CD14-positive monocyte (primary cell): ENCODE results near the gene RIC3. TPM values are rescaled to one million over a fixed set of nuclear protein-coding genes. Genes with fewer than 3 reads are reported as not detected.

Experiments used
- DNase-seq, 3 donors: peaks; one replicate each; pipeline ENCODE4 v3.0.0-alpha.2; 2011 to 2022
- H2AFZ ChIP-seq: 2 replicates; pipeline ENCODE4 v1.6.0; 2012; ENCODE audit warnings: mild to moderate bottlenecking, low read depth, low read length, inconsistent platforms; ENCODE audit not compliant: insufficient read depth, poor library complexity, severe bottlenecking
- H3K27ac ChIP-seq, 2 donors: 1 replicate in 1 of 2; 2 replicates in 1 of 2; pipeline ENCODE4 v1.5.1; 2012 to 2013; ENCODE audit warnings: low read length in 2 of 2, control low read depth in 1 of 2, inconsistent platforms in 1 of 2, low read depth in 1 of 2, mild to moderate bottlenecking in 1 of 2
- H3K27me3 ChIP-seq, 2 donors: one replicate each; pipeline versions ENCODE4 v1.6.0 to v1.6.1; 2011 to 2013; ENCODE audit warnings: low read length in 2 of 2; ENCODE audit not compliant: control insufficient read depth in 2 of 2, insufficient read depth in 2 of 2
- H3K36me3 ChIP-seq, 2 donors: replicated peaks in 1 of 2; 1 replicate in 1 of 2; 2 replicates in 1 of 2; pipeline versions ENCODE4 v1.5.1 to v1.6.1; 2012 to 2013; ENCODE audit warnings: low read length in 2 of 2, control low read depth in 1 of 2, inconsistent platforms in 1 of 2, mild to moderate bottlenecking in 1 of 2; ENCODE audit not compliant: insufficient read depth in 2 of 2, control insufficient read depth in 1 of 2
- H3K4me1 ChIP-seq, 2 donors: 1 replicate in 1 of 2; 2 replicates in 1 of 2; pipeline versions ENCODE4 v1.5.1 to v1.6.1; 2012 to 2013; ENCODE audit warnings: low read length in 2 of 2, control low read depth in 1 of 2, inconsistent platforms in 1 of 2, mild to moderate bottlenecking in 1 of 2, moderate library complexity in 1 of 2; ENCODE audit not compliant: insufficient read depth in 2 of 2, control insufficient read depth in 1 of 2
- H3K4me2 ChIP-seq: replicated peaks from 2 replicates; pipeline ENCODE3; 2012; ENCODE audit warnings: low read length, moderate library complexity, mild to moderate bottlenecking; ENCODE audit not compliant: poor library complexity, severe bottlenecking; ENCODE audit errors: extremely low read depth
- H3K4me3 ChIP-seq, 3 experiments: fragments of 200-600 bp in 1 of 3; sonication (generic) in 1 of 3; replicated peaks in 1 of 3; 1 replicate in 2 of 3; 2 replicates in 1 of 3; pipeline ENCODE4 v1.5.1; 2011 to 2013; ENCODE audit warnings: low read length in 3 of 3, mild to moderate bottlenecking in 3 of 3, control low read depth in 2 of 3, low read depth in 2 of 3, inconsistent platforms in 1 of 3, moderate library complexity in 1 of 3
- H3K79me2 ChIP-seq: 2 replicates; pipeline ENCODE4 v1.6.0; 2012; ENCODE audit warnings: mild to moderate bottlenecking, control low read depth, inconsistent platforms, low read length, moderate library complexity; ENCODE audit not compliant: insufficient read depth
- H3K9ac ChIP-seq: 2 replicates; pipeline ENCODE4 v1.6.0; 2017; ENCODE audit warnings: low read length, mild to moderate bottlenecking; ENCODE audit not compliant: insufficient read depth, poor library complexity, severe bottlenecking
- H3K9me3 ChIP-seq, 2 donors: replicated peaks in 1 of 2; 1 replicate in 1 of 2; 2 replicates in 1 of 2; pipeline versions ENCODE4 v1.5.1 to v1.6.1; 2012 to 2013; ENCODE audit warnings: low read length in 2 of 2, control low read depth in 1 of 2; ENCODE audit not compliant: control insufficient read depth in 1 of 2, insufficient read depth in 1 of 2
- H4K20me1 ChIP-seq: 2 replicates; pipeline ENCODE4 v1.6.0; 2012; ENCODE audit warnings: mild to moderate bottlenecking, low read length, control low read depth, moderate library complexity; ENCODE audit not compliant: insufficient read depth
- H3K27ac Mint-ChIP-seq, 7 donors: one replicate each; pipeline ENCODE4 v1.8.0; 2020; ENCODE audit warnings: mild to moderate bottlenecking in 7 of 7, mixed read lengths in 7 of 7, moderate library complexity in 6 of 7, inconsistent platforms in 2 of 7
- H3K27me3 Mint-ChIP-seq, 3 donors: one replicate each; pipeline ENCODE4 v1.8.0; 2021 to 2022; ENCODE audit warnings: low read depth in 3 of 3, mild to moderate bottlenecking in 3 of 3, mixed read lengths in 3 of 3, moderate library complexity in 3 of 3, inconsistent platforms in 1 of 3
- H3K36me3 Mint-ChIP-seq, 2 donors: one replicate each; pipeline ENCODE4 v1.8.0; 2020; ENCODE audit warnings: mixed read lengths in 2 of 2, inconsistent platforms in 1 of 2, mild to moderate bottlenecking in 1 of 2
- H3K4me1 Mint-ChIP-seq: one replicate; pipeline ENCODE4 v1.8.0; 2020; ENCODE audit warnings: mild to moderate bottlenecking, mixed read lengths
- H3K4me3 Mint-ChIP-seq, 2 donors: one replicate each; pipeline ENCODE4 v1.8.0; 2020; ENCODE audit warnings: mild to moderate bottlenecking in 2 of 2, mixed read lengths in 2 of 2, moderate library complexity in 1 of 2
- H3K9me3 Mint-ChIP-seq, 7 donors: one replicate each; pipeline ENCODE4 v1.8.0; 2020 to 2022; ENCODE audit warnings: mixed read lengths in 7 of 7, mild to moderate bottlenecking in 6 of 7, moderate library complexity in 6 of 7, inconsistent platforms in 2 of 7
- CTCF ChIP-seq: fragments of 200-600 bp; IDR thresholded peaks from one replicate; pipeline ENCODE4 v1.8.0; 2022; ENCODE audit warnings: antibody characterized with exemption, mild to moderate bottlenecking
- WGBS: methylation state at CpG from one replicate; pipeline ENCODE4 v1.1.5; 2013; ENCODE audit warnings: missing lambda C conversion rate; ENCODE audit not compliant: insufficient coverage; 5-methylcytosine and 5-hydroxymethylcytosine counted together
- intact Hi-C, 2 donors: fragments of 100-400 bp; cut with micrococcal nuclease; formaldehyde crosslinking; loops; one replicate each; pipeline versions ENCODE4 v1.15.0 to v1.15.1; 2023
- polyA plus RNA-seq, 3 donors: library from polyadenylated mRNA; depleted of rRNA in 1 of 3; unstranded in 2 of 3; stranded (reverse) in 1 of 3; fragments of 300-500 nt in 2 of 3; fragments of >200 nt in 1 of 3; fragmentation: Illumina TruSeq in 2 of 3; gene quantifications; 1 replicate in 2 of 3; 2 replicates in 1 of 3; pipeline ENCODE4 v1.2.3, GENCODE V29; 2012 to 2021

Gene RIC3
- polyA plus RNA-seq, 3 donors, result 0.17 TPM; not detected in 2

GRCh38 chr11:8186429-8186828 is 17.6 kb upstream of the RIC3 start:
- no peak overlapping the region for H2AFZ ChIP-seq
- Mint-ChIP-seq H3K27me3 (peaks cover 8 to 10% (median 9%) of the 10 kb centered on the region in 3 donors), H3K4me1 (no peaks in the 10 kb centered on the region), H3K27ac (no peak overlapping the region), H3K36me3 (no peaks in the 10 kb centered on the region), H3K4me3 (no peak overlapping the region), H3K9me3 (peaks cover 0 to 4% (median 2%) of the 10 kb centered on the region in 7 donors)
- TF ChIP-seq CTCF, result no peak
- no peaks in the 10 kb centered on the region for H3K79me2 ChIP-seq
- no peaks in the 10 kb centered on the region for H3K36me3 ChIP-seq
- no peak overlapping the region for H3K9ac ChIP-seq
- no peak for DNase-seq
- peaks cover 0 to 3% of the 10 kb centered on the region in 2 donors for H3K9me3 ChIP-seq
- no CpG with 5 or more reads among the region's 2 CpGs for WGBS
- peaks cover 2 to 4% of the 10 kb centered on the region in 2 donors for H3K27me3 ChIP-seq
- no peak overlapping the region for H3K4me3 ChIP-seq
- H4K20me1 ChIP-seq, result no peaks in the 10 kb centered on the region
- intact Hi-C loops, result no loop called here
- no peaks in the 10 kb centered on the region for H3K4me1 ChIP-seq
- H3K27ac ChIP-seq, result no peak overlapping the region
- H3K4me2 ChIP-seq, result no peak overlapping the region

GRCh38 chr11:8183111-8183510 is 14.3 kb upstream of the RIC3 start:
- Histone ChIP-seq H4K20me1 (no peaks in the 10 kb centered on the region), H3K4me2 (no peak overlapping the region), H3K27me3 (peaks cover 2 to 7% of the 10 kb centered on the region in 2 donors), H3K9me3 (peaks cover 0 to 3% of the 10 kb centered on the region in 2 donors), H3K27ac (no peak overlapping the region), H3K4me1 (no peaks in the 10 kb centered on the region), H3K36me3 (no peaks in the 10 kb centered on the region), H3K79me2 (no peaks in the 10 kb centered on the region), H3K9ac (no peak overlapping the region), H2AFZ (no peak overlapping the region), H3K4me3 (no peak overlapping the region)
- no peak for DNase-seq
- no CpG with 5 or more reads among the region's 5 CpGs for WGBS
- H3K4me3 Mint-ChIP-seq, result no peak overlapping the region
- H3K9me3 Mint-ChIP-seq, result peaks cover 0 to 4% (median 2%) of the 10 kb centered on the region in 7 donors
- no peaks in the 10 kb centered on the region for H3K4me1 Mint-ChIP-seq
- intact Hi-C loops, result no loop called here
- TF ChIP-seq CTCF, result no peak
- no peak overlapping the region for H3K27ac Mint-ChIP-seq
- H3K27me3 Mint-ChIP-seq, result peaks cover 8 to 19% (median 14%) of the 10 kb centered on the region in 3 donors
- no peaks in the 10 kb centered on the region for H3K36me3 Mint-ChIP-seq
